Measurements from ENCODE around the gene LZTS3. TPM values are rescaled to one million over a fixed set of nuclear protein-coding genes. Genes with fewer than 3 reads are reported as not detected.

LZTS3 gene
- total RNA-seq, 1 experiment from 2014 or later = 6.4 TPM

GRCh38 chr20:3174442-3175261, 1.3 kb upstream of the LZTS3 start:
- ATAC-seq (peak; percentile 55), DNase-seq (peak; percentile 55)
- Histone ChIP-seq H4K20me1 (ENCODE audit: low read length) (no peaks in the 10 kb centered on the region), H3K79me2 (ENCODE audit: low read length) (no peaks in the 10 kb centered on the region), H3K27ac (ENCODE audit: low read length) (no peak overlapping the region), H3K9ac (ENCODE audit: low read length) (peak overlapping the region; percentile 29), H3K27me3 (ENCODE audit: low read length) (no peaks in the 10 kb centered on the region), H3F3A (ENCODE audit: low read length, unreplicated experiment) (no peaks in the 10 kb centered on the region), H3K4me1 (ENCODE audit: insufficient read depth, low read length) (peaks cover 12% of the 10 kb centered on the region), H3K9me3 (ENCODE audit: low read length) (no peaks in the 10 kb centered on the region), H3K9me2 (replicated peaks; ENCODE audit: low read length) (no peaks in the 10 kb centered on the region), H3K4me3 (ENCODE audit: low read length) (peak overlapping the region; percentile 92), H3K4me2 (ENCODE audit: low read length) (peak overlapping the region; percentile 89), H2AFZ (ENCODE audit: low read length) (peak overlapping the region; percentile 100), H3K36me3 (ENCODE audit: low read depth, low read length) (no peaks in the 10 kb centered on the region)
- ChIA-PET CTCF (interaction anchor here (0.6 kb wide), 1 partner anchor 101 kb away, joined by 3 read pairs; no protein-coding TSS in a partner anchor), POLR2A (ENCODE audit: unreplicated experiment) (no interaction called here)
- intact Hi-C loops (cut with micrococcal nuclease) = no loop called here
- TF ChIP-seq CTCF (conservative IDR thresholded peaks at IDR 0.05; ENCODE audit: low read depth, low read length) (no peak), EZH2phosphoT487 (IDR thresholded peaks at IDR 0.05; ENCODE audit: borderline replicate concordance, low read length) (no peak), EZH2 (IDR thresholded peaks at IDR 0.05; ENCODE audit: low read length, unreplicated experiment) (no peak)
- BruUV-seq (replicated peaks) = TSS peak; percentile 42

GRCh38 chr20:3173610-3174441, 477 bp upstream of the LZTS3 start:
- Histone ChIP-seq H3K27me3 (ENCODE audit: low read length) (no peaks in the 10 kb centered on the region), H3K4me1 (ENCODE audit: insufficient read depth, low read length) (peaks cover 12% of the 10 kb centered on the region), H3K4me2 (ENCODE audit: low read length) (peak overlapping the region; percentile 89), H3K9me3 (ENCODE audit: low read length) (no peaks in the 10 kb centered on the region), H3F3A (ENCODE audit: low read length, unreplicated experiment) (no peaks in the 10 kb centered on the region), H3K79me2 (ENCODE audit: low read length) (no peaks in the 10 kb centered on the region), H2AFZ (ENCODE audit: low read length) (peak overlapping the region; percentile 100), H3K36me3 (ENCODE audit: low read depth, low read length) (no peaks in the 10 kb centered on the region), H3K9ac (ENCODE audit: low read length) (peak overlapping the region; percentile 29), H4K20me1 (ENCODE audit: low read length) (no peaks in the 10 kb centered on the region), H3K9me2 (replicated peaks; ENCODE audit: low read length) (no peaks in the 10 kb centered on the region), H3K27ac (ENCODE audit: low read length) (no peak overlapping the region), H3K4me3 (ENCODE audit: low read length) (peak overlapping the region; percentile 92)
- POLR2A ChIA-PET (ENCODE audit: unreplicated experiment) = no interaction called here
- CTCF ChIA-PET = no interaction called here
- intact Hi-C loops (cut with micrococcal nuclease) = loop anchor here (1.0 kb wide), 1 partner anchor 30 kb away; the partner anchor contains the start of gene DDRGK1
- no TSS peak for BruUV-seq (replicated peaks)
- TF ChIP-seq CTCF (conservative IDR thresholded peaks at IDR 0.05; ENCODE audit: low read depth, low read length) = no peak
- TF ChIP-seq EZH2 (IDR thresholded peaks at IDR 0.05; ENCODE audit: low read length, unreplicated experiment) = no peak
- no peak for TF ChIP-seq EZH2phosphoT487 (IDR thresholded peaks at IDR 0.05; ENCODE audit: borderline replicate concordance, low read length)
- ATAC-seq = peak; percentile 82
- DNase-seq = peak; percentile 91
